ENCODE measurements around the gene THRSP.
"Not testable (repeated sequence)": the region's sequence is repeated elsewhere in the genome, so short reads cannot be mapped to it uniquely, and the experiment has no call there.

Gene THRSP

GRCh38 chr11:78066471-78066870, 2.8 kb downstream of the THRSP start:
- DNase-seq (ENCODE audit: low read depth), result no peak

GRCh38 chr11:78067704-78068103, 4.0 kb downstream of the THRSP start:
- no peak for DNase-seq (ENCODE audit: low read depth)

- DNase-seq (ENCODE audit: low read depth), result no peak
Measured at GRCh38 chr11:78069465-78069864, 5.8 kb downstream of the THRSP start.

GRCh38 chr11:78070621-78071020, 7.0 kb downstream of the THRSP start:
- no peak for DNase-seq (ENCODE audit: low read depth)

GRCh38 chr11:78071717-78072116, 8.1 kb downstream of the THRSP start:
- no peak for DNase-seq (ENCODE audit: low read depth)

GRCh38 chr11:78072455-78072854, 8.8 kb downstream of the THRSP start:
- no peak for DNase-seq (ENCODE audit: low read depth)

GRCh38 chr11:78074756-78075155, 11.1 kb downstream of the THRSP start:
- no peak for DNase-seq (ENCODE audit: low read depth)

GRCh38 chr11:78076733-78077403, 13.2 kb downstream of the THRSP start:
- no peak for DNase-seq (ENCODE audit: low read depth)

GRCh38 chr11:78077592-78077991, 13.9 kb downstream of the THRSP start:
- DNase-seq (ENCODE audit: low read depth), result not testable (repeated sequence)

- DNase-seq (ENCODE audit: low read depth), result no peak
Measured at GRCh38 chr11:78078218-78079167, 14.8 kb downstream of the THRSP start.

GRCh38 chr11:78079232-78080083, 15.8 kb downstream of the THRSP start, which contains the start of gene NDUFC2:
NDUFC2 (minus strand) TSS chr11:78079862; CDS start chr11:78079744, 118 bp downstream.
- DNase-seq (ENCODE audit: low read depth), result no peak

- no peak for DNase-seq (ENCODE audit: low read depth)
Measured at GRCh38 chr11:78080084-78080817, 16.6 kb downstream of the THRSP start.

GRCh38 chr11:78080818-78081495, 17.3 kb downstream of the THRSP start:
- peak; percentile 54 for DNase-seq (ENCODE audit: low read depth)

GRCh38 chr11:78081583-78081982, 17.9 kb downstream of the THRSP start:
- no peak for DNase-seq (ENCODE audit: low read depth)

- DNase-seq (ENCODE audit: low read depth), result no peak
Measured at GRCh38 chr11:78082146-78082545, 18.5 kb downstream of the THRSP start.

GRCh38 chr11:78083021-78083420, 19.4 kb downstream of the THRSP start:
- no peak for DNase-seq (ENCODE audit: low read depth)

GRCh38 chr11:78084506-78084905, 20.8 kb downstream of the THRSP start:
- not testable (repeated sequence) for DNase-seq (ENCODE audit: low read depth)

GRCh38 chr11:78085972-78086371, 22.3 kb downstream of the THRSP start:
- DNase-seq (ENCODE audit: low read depth), result no peak

- DNase-seq (ENCODE audit: low read depth), result not testable (repeated sequence)
Measured at GRCh38 chr11:78086521-78087074, 22.9 kb downstream of the THRSP start.

- no peak for DNase-seq (ENCODE audit: low read depth)
Measured at GRCh38 chr11:78094250-78094649, 30.6 kb downstream of the THRSP start.
